Fibroblast of mammary gland (primary cell): ENCODE measurements around the gene MYO7A.

ENCODE experiments used
- DNase-seq: peaks from one replicate; pipeline ENCODE4 v3.0.0-alpha.2; 2010; ENCODE audit warnings: low read depth
- H3K4me3 ChIP-seq: 2 replicates; pipeline ENCODE4 v1.5.1; 2011; ENCODE audit warnings: low read depth, mild to moderate bottlenecking, low read length, moderate library complexity; ENCODE audit not compliant: control insufficient read depth
- CTCF ChIP-seq: conservative IDR thresholded peaks from 2 replicates; pipeline ENCODE4 v1.5.1; 2011; ENCODE audit warnings: low read depth, low read length, inconsistent platforms; ENCODE audit not compliant: control insufficient read depth, insufficient read depth

Gene MYO7A

GRCh38 chr11:77178150-77178549, 50.1 kb downstream of the MYO7A start:
- H3K4me3 ChIP-seq = no peak overlapping the region
- DNase-seq = no peak
- TF ChIP-seq CTCF = no peak

GRCh38 chr11:77179048-77179447, 51.0 kb downstream of the MYO7A start:
- no peak overlapping the region for H3K4me3 ChIP-seq
- DNase-seq = no peak
- TF ChIP-seq CTCF = no peak

GRCh38 chr11:77179681-77180080, 51.6 kb downstream of the MYO7A start:
- no peak overlapping the region for H3K4me3 ChIP-seq
- no peak for DNase-seq
- TF ChIP-seq CTCF = no peak

- TF ChIP-seq CTCF = no peak
- DNase-seq = no peak
- no peak overlapping the region for H3K4me3 ChIP-seq
Measured at GRCh38 chr11:77180346-77180745, 52.3 kb downstream of the MYO7A start.

GRCh38 chr11:77181226-77181625, 53.2 kb downstream of the MYO7A start:
- DNase-seq = no peak
- no peak overlapping the region for H3K4me3 ChIP-seq
- no peak for TF ChIP-seq CTCF

GRCh38 chr11:77181799-77182541, 53.9 kb downstream of the MYO7A start:
- DNase-seq = no peak
- H3K4me3 ChIP-seq = no peak overlapping the region
- no peak for TF ChIP-seq CTCF
